GM18870 (cell line): Measurements from ENCODE around the gene ANKFN1.
"Not testable (repeated sequence)": the region's sequence is repeated elsewhere in the genome, so short reads cannot be mapped to it uniquely, and the experiment has no call there.

Experiments
- ATAC-seq: cut with Tn5 transposase; IDR thresholded peaks from one replicate; pipeline ENCODE4 v1.9.1; 2021; ENCODE audit warnings: moderate library complexity; ENCODE audit not compliant: unreplicated experiment

The ANKFN1 gene

DNA sequence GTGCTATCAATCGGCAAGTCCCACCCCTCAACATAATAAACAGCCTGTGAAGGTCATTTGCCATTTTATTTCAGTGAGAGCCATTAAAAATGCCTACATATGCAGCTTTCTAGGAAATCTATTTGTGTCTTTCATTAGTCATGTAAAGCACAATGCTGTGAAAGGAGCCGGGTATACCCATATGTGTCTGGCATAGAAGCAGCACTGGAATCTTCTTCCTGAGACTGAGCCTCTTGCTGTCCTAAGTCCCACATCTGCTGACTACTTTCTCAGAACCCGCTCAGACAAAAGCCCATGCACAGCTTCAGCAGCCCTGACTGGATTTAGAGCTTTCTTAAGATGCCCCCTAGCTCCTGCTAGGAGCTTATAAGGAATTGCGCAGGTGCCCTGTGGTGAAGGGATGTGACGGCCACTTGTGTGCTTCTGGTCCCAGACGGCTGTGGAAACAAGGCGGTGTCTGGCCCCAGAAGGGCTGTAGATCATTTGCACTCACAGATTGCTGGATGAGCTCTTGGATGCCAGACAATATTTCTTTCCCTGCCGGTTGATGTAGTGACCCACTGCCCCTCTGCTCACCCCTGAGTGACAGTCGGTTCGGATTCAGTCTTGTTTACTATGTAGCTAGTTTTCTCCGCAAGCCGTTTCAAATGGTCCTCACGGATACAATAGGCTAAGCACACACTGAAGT is 172.2 kb downstream of the ANKFN1 start:
- no peak for ATAC-seq

DNA sequence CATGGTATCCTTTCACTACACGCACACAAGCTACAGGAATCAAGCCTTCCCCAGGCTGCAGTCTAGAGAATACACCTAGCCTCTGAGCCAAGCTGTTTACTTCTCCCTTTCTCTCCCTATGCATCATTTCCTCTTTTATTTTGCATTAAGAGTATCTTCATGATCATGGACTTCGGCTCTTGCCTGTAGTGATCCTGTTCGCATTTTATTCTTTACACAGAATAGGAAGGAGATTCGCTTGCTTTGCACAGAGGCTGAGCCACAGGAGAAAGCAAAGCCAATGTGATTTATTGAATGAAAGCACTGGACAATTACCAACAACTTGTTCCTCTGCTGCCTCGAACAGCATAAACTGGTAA is 172.7 kb downstream of the ANKFN1 start:
- ATAC-seq: no peak

DNA sequence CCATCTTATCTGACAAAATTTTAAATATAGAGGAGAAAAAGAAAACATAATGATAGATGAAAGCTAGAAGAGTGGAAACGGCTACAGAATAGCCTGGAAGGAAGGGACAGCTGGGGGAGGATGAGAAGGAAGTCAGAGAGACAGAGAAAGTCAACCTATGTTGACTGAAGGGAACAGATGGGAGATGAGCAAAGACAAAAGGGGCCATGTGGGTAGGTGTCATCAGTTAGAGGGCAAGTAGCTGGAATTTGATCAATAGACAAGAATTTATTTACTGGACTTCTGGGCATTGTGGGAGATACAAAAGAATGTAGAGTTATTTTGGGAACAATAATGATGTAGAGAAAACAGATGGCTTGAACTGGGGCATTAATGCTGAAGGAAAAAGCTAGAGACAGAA is 194.4 kb downstream of the ANKFN1 start:
- ATAC-seq: no peak

DNA sequence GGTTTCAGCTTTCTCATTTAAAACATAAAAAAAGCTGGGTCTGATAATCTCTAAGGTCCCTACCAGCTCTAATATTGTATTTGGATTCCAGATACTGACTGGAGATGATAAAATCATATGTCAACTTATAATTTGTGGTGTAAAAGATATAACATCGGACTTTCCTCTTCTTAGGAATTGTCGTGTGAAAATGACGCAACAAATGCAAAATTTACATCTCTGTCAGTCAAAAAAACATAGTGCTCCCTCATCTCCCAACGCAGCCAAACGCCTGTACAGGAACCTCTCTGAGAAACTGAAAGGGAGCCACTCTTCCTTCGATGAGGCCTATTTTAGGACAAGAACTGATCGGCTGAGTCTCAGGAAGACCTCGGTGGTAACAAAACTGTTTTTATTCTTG is 197.3 kb downstream of the ANKFN1 start:
- ATAC-seq: no peak

DNA sequence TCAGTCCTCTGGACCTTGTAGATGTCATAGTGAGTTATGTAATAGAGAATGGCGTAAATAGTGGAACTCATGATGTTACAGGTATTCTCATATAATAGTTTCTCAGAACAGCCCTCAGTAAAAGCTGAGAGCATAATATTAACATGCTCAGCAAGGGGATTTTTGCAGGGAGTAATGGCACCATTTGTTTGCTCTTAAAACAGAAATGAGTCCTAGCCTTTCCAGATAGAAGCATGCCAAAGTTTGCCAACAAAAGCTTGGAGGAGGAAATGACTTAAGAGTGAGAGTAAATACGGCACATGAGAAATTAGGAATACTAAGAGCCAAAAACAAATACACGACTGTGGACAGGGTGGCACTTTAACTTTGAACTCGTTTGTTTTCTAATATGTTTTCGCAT is 198.4 kb downstream of the ANKFN1 start:
- no peak for ATAC-seq

DNA sequence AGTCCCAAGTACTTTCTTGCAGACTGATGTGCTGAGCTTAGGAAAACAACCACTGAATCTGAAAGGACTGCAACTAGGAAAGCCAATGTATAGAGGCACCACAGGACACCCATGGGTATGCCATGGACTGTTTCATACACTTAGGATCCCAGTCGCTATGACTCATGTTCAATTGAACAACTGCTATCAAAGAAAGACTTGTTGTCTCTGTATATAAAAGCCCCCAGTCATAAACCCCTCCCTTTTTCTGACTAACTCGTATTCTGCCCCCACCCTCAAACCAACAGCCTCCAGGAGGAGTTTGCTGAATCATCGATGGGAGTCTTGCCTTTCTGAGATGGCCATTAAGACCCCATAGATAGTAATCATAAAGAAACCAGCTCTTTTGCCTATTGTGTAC is 205.4 kb downstream of the ANKFN1 start:
- no peak for ATAC-seq

GRCh38 chr17:56359518-56359917 is 206.2 kb downstream of the ANKFN1 start:
- ATAC-seq: no peak

DNA sequence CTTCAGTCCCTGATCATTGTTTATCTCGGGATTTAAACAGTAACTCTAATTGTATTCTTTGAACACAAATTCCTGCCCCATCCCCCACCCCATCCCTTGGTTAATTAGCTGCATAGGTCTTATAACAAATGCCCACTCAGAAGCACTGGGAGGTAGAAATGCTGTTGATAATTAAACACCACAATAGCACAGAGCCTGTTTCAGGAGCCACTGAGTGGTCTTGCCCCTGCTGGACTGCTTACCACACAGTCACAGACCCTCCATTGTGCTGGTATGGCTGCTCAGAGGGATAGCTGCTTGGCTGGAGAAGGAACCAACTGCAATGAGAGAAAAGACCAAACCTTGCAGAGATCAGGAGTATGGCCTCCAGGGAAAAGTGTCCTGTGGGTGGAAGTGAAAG is 214.1 kb downstream of the ANKFN1 start:
- ATAC-seq: no peak

- ATAC-seq: no peak
Observed at GRCh38 chr17:56373981-56374833, 220.9 kb downstream of the ANKFN1 start.

GRCh38 chr17:56389356-56389755 is 236.1 kb downstream of the ANKFN1 start:
- no peak for ATAC-seq

GRCh38 chr17:56392321-56392720 is 239.0 kb downstream of the ANKFN1 start:
- no peak for ATAC-seq

- no peak for ATAC-seq
Observed at GRCh38 chr17:56393156-56393555, 239.9 kb downstream of the ANKFN1 start.

- ATAC-seq: no peak
Observed at GRCh38 chr17:56395787-56396186, 242.5 kb downstream of the ANKFN1 start.

- ATAC-seq: no peak
Observed at GRCh38 chr17:56407086-56407485, 253.8 kb downstream of the ANKFN1 start.

GRCh38 chr17:56412356-56412755 is 259.1 kb downstream of the ANKFN1 start:
- not testable (repeated sequence) for ATAC-seq

- ATAC-seq: no peak
Observed at GRCh38 chr17:56416682-56417351, 263.5 kb downstream of the ANKFN1 start.

DNA sequence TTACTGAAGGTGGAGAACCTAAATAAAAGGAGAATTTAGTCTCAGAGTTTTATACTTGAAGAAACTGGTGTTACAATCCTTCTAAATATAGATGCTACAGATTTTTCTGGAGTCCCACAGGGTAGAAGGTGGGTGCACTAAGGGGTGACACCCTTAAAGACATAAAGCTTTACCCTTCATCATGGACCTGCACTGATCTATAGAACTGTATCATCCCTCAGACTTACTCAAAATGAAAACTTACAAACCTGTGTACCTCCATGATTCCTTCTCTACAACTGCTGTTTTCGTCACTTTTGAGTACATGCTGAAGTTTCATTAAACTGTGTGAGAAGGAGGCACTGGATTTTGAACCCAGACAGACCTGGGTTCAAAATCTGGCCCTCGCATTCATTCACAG is 270.7 kb downstream of the ANKFN1 start:
- ATAC-seq: no peak

DNA sequence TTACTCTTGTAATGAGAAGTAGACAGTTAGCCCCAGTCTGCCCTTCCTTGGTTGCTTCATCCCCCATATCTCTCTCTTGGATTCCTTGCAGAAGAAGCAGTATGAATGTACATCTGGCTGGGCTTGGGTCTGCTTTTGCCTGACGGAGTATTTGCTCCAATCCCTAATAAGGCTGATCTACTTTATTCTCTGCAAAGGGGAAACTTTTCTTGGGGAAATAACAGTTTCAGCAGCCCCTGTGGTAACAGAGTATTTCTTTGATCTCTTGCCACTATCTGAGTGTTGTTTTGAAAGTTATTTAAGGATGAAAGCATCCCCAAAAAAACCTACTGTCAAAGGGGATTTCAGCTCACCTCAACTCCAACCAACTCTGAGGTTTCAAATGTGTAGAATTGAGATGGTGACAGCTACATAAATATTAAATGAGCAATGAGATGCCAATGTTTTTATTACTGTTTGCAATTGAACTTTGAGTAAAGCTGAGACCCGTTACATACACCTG is 271.3 kb downstream of the ANKFN1 start:
- no peak for ATAC-seq

GRCh38 chr17:56425483-56425882 is 272.2 kb downstream of the ANKFN1 start:
- no peak for ATAC-seq

GRCh38 chr17:56426901-56427300 is 273.6 kb downstream of the ANKFN1 start:
- ATAC-seq: no peak

DNA sequence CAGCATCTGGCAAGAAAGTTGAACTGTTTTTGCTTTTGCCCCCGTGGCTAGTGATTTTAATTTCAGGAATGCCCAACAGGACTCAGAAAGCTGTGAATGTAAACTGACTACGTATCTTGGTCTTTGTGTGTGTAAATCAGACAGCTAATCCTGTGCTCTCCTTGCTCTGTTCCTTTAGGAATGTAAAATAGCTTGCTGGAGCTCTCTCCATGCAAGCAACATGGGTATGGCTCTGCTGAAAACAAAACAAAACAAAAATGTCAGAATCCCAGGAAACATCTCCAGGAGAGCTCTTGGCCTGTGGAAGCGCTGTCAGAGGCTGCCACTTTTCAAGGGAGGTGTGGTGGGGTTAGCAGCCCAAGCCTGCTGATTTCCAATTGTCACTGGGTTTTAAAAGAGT is 278.5 kb downstream of the ANKFN1 start:
- no peak for ATAC-seq

DNA sequence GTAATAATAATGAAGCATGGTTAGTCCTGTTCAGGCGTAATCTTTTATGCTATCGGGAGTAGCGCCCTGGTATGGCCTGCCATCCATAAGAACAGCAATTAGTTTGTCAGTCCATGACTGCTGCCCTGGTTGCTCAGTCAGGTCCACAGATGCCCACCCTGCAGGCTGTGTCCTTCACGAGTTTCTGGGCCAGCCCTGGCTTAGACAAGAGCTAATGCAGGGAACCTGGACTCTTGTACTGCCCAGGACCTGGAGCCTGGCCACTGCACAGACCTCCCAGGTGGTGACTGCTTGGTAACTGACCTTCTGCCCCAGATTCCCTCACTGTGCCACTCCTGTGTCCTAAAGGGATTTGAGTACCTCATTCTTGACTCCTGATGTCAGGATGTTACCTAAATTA is 279.2 kb downstream of the ANKFN1 start:
- ATAC-seq: no peak
